ENCODE data around the gene UBR3. TPM values are rescaled to one million over a fixed set of nuclear protein-coding genes. Genes with fewer than 3 reads are reported as not detected.
A peak's percentile ranks its signal among the peaks of the same experiment; 100 is the strongest.

UBR3 gene
- total RNA-seq, 3 donors from 2014 or later (not counting 1 experiment from before 2014, with no cell fraction given) = 40.8 to 54.5 (median 41.0) TPM

DNA sequence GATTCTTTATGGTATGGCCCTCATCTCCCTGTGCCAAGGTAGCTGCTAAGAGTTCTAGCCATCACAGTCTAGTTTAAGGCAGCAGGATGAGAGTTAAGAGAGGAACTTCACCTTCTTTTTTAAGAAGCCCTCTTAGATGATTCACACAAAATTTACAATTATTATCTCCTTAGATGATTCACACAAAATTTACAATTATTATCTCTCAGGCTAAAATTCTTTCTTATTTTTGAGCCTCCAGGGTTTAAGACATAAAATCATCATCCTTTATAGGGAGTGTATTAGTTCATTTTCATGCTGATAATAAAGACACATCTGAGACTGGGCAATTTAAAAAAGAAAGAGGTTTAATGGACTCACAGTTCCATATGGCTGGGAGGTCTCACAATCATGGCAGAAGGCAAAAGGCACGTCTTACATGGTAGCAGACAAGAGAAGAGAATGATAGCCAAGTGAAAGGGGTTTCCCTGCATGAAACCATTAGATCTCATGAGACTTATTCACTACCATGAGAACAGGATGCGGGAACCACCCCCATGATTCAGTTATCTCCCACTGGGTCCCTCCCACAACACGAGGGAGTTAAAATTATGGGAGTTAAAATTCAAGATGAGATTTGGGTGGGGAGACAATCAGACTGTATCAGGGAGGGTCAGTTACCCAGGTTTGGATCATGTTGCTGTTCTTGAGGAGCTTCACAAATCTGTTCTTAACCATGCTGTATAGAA lies 217.7 kb downstream of the UBR3 start:
- Histone ChIP-seq H3K27ac (ENCODE audit: low read length) (no peak overlapping the region), H3K36me3 (ENCODE audit: control insufficient read depth, insufficient read depth, low read length) (peaks cover 8% of the 10 kb centered on the region), H3K27me3 (ENCODE audit: control insufficient read depth, insufficient read depth, low read length) (no peaks in the 10 kb centered on the region), H3K4me1 (ENCODE audit: control insufficient read depth, insufficient read depth, low read length) (no peaks in the 10 kb centered on the region), H3K9me3 (ENCODE audit: control insufficient read depth, insufficient read depth, low read length) (no peaks in the 10 kb centered on the region), H3K4me3 (ENCODE audit: low read length) (no peak overlapping the region)
- intact Hi-C loops (cut with micrococcal nuclease) = no loop called here
- TF ChIP-seq CTCF (IDR thresholded peaks at IDR 0.05) = no peak
- H3K36me3 Mint-ChIP-seq = peaks cover 9% of the 10 kb centered on the region
- no peaks in the 10 kb centered on the region for H3K9me3 Mint-ChIP-seq
- no peaks in the 10 kb centered on the region for H3K27me3 Mint-ChIP-seq (ENCODE audit: low read depth in 2 of 2)
- H3K4me1 Mint-ChIP-seq = peaks cover 0 to 6% of the 10 kb centered on the region in 2 donors
- DNase-seq (no peak), ATAC-seq (no peak)
- H3K4me3 Mint-ChIP-seq = no peak overlapping the region
- WGBS (ENCODE audit: insufficient coverage) = 71% methylated on average over 1 of the region's 3 CpGs
- H3K27ac Mint-ChIP-seq = peak overlapping the region in 1 of 2 donors; percentile 12

DNA sequence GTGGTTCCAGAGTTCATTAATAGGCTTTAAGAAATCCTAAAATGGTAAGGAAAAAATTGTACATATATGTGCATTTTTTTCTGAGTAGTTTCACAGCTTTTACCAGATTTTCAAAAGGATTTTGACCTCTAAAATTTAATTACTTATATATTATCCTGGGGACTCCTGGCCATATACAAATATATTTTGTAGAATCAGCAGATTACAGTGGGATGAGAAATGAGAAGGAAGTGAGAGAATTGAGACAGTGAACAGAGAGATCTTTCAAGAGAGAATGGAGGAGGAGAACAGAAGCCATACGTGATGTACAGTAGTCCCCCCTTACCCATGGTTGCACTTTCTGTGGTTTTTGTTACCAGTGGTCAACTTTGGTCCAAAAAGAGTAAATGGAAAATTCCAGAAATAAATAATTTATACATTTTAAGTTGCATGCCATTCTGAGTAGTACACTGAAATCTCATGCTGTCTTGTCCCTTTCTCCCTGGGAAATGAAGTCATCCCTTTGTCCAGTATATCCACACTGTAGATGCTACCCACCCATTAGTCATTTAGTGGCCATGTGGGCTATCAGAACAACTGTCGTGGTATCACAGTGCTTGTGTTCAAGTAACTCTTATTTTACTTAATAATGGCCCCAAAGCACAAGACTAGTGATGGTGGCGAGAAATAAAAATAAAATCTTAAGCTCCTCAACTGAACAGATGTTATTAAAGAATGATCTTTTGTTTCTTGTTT lies 220.2 kb downstream of the UBR3 start:
- no peak overlapping the region for H3K27ac Mint-ChIP-seq
- peaks cover 9% of the 10 kb centered on the region for H3K36me3 Mint-ChIP-seq
- H3K4me1 ChIP-seq (ENCODE audit: control insufficient read depth, insufficient read depth, low read length) = no peaks in the 10 kb centered on the region
- DNase-seq (no peak), ATAC-seq (no peak)
- H3K9me3 Mint-ChIP-seq = no peaks in the 10 kb centered on the region
- no peaks in the 10 kb centered on the region for H3K27me3 Mint-ChIP-seq (ENCODE audit: low read depth in 2 of 2)
- peaks cover 0 to 6% of the 10 kb centered on the region in 2 donors for H3K4me1 Mint-ChIP-seq
- no peak overlapping the region for H3K4me3 ChIP-seq (ENCODE audit: low read length)
- intact Hi-C loops (cut with micrococcal nuclease) = no loop called here
- no peak for TF ChIP-seq CTCF (IDR thresholded peaks at IDR 0.05)
- 90% methylated on average over 2 of the region's 3 CpGs for WGBS (ENCODE audit: insufficient coverage)
- H3K4me3 Mint-ChIP-seq = no peak overlapping the region
- no peaks in the 10 kb centered on the region for H3K9me3 ChIP-seq (ENCODE audit: control insufficient read depth, insufficient read depth, low read length)
- no peaks in the 10 kb centered on the region for H3K27me3 ChIP-seq (ENCODE audit: control insufficient read depth, insufficient read depth, low read length)
- H3K36me3 ChIP-seq (ENCODE audit: control insufficient read depth, insufficient read depth, low read length) = peaks cover 3% of the 10 kb centered on the region
- no peak overlapping the region for H3K27ac ChIP-seq (ENCODE audit: low read length)

GRCh38 chr2:170052151-170052550 lies 224.9 kb downstream of the UBR3 start:
- intact Hi-C loops (cut with micrococcal nuclease) = no loop called here
- H3K36me3 ChIP-seq (ENCODE audit: control insufficient read depth, insufficient read depth, low read length) = peaks cover 4% of the 10 kb centered on the region
- 91% methylated on average over 2 of the region's 2 CpGs for WGBS (ENCODE audit: insufficient coverage)

More at GRCh38 chr2:170052151-170052550, 224.9 kb downstream of the UBR3 start:
- Histone ChIP-seq H3K4me1 (ENCODE audit: control insufficient read depth, insufficient read depth, low read length) (no peaks in the 10 kb centered on the region), H3K9me3 (ENCODE audit: control insufficient read depth, insufficient read depth, low read length) (no peaks in the 10 kb centered on the region), H3K27ac (ENCODE audit: low read length) (no peak overlapping the region), H3K4me3 (ENCODE audit: low read length) (no peak overlapping the region), H3K27me3 (ENCODE audit: control insufficient read depth, insufficient read depth, low read length) (no peaks in the 10 kb centered on the region)
- Mint-ChIP-seq H3K36me3 (no peaks in the 10 kb centered on the region), H3K9me3 (no peaks in the 10 kb centered on the region), H3K27me3 (ENCODE audit: low read depth in 2 of 2) (no peaks in the 10 kb centered on the region), H3K27ac (no peak overlapping the region), H3K4me1 (peaks cover 0 to 6% of the 10 kb centered on the region in 2 donors), H3K4me3 (no peak overlapping the region)
- ATAC-seq = no peak
- DNase-seq = no peak
- TF ChIP-seq CTCF (IDR thresholded peaks at IDR 0.05) = no peak

All from natural killer cell (primary cell).